ENCODE measurements around the gene PKMYT1. TPM values are rescaled to one million over a fixed set of nuclear protein-coding genes. Genes with fewer than 3 reads are reported as not detected.
"Not testable (repeated sequence)": the region's sequence is repeated elsewhere in the genome, so short reads cannot be mapped to it uniquely, and the experiment has no call there.

Gene PKMYT1
- polyA plus RNA-seq, 1 experiment, result 1.2 TPM

- no peak for DNase-seq (ENCODE audit: low read depth, low spot score)
- no peak for TF ChIP-seq CTCF (IDR thresholded peaks at IDR 0.05; ENCODE audit: low read depth, low read length)
- peaks cover 22% of the 10 kb centered on the region for H3K27me3 ChIP-seq (ENCODE audit: control insufficient read depth, insufficient read depth, low read length)
- no peak overlapping the region for H3K27ac ChIP-seq (ENCODE audit: low read depth, low read length)
- H3K4me3 ChIP-seq (ENCODE audit: low read depth, low read length), result no peak overlapping the region
- no peaks in the 10 kb centered on the region; the same call in 1 of the 2 replicates for H3K9me3 ChIP-seq (ENCODE audit: control insufficient read depth, insufficient read depth, low read length)
- CTCF ChIA-PET, result interaction anchor here (0.8 to 3.7 kb wide), 2 partner anchors 11 to 23 kb away, joined by 3 to 17 read pairs; no protein-coding TSS in a partner anchor
- POLR2A ChIA-PET, result no interaction called here
Measured at GRCh38 chr16:2950353-2950724, 29.9 kb downstream of the PKMYT1 start.

DNA sequence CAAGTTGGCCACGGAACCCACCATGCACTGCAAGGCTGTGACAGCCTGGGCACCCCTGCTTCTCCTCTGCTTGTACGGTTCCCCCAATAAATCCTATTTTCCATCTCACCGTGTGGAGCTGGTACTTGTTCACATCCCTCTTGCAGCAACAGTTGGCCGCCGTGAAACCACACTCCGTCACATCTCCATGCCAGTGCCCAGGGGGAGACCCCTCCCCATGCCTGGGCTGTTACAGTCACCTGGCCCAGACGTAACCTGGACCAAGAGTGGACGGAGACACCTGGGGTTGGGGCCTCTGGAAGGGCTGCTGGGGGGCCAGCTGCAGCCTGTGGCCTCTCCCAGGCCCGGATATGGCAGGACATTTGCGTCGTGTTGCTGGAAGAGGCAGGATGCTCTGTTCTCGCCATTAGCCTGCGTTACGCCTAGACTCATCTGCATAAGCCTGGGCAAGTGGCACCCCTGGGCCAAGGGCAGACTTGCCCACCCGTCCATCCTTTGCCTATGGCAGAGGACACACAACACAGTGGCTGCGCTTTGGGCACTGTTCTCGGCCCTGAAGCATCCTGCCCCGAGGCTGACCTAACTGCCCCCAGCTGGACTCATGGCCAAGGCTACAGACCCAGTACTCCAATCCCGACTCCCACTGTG, 30.4 kb downstream of the PKMYT1 start:
- peaks cover 20% of the 10 kb centered on the region for H3K27me3 ChIP-seq (ENCODE audit: control insufficient read depth, insufficient read depth, low read length)
- no peak overlapping the region for H3K4me3 ChIP-seq (ENCODE audit: low read depth, low read length)
- CTCF ChIA-PET, result interaction anchor here (0.8 to 3.7 kb wide), 2 partner anchors 12 to 22 kb away, joined by 3 to 17 read pairs; no protein-coding TSS in a partner anchor
- no peak overlapping the region for H3K27ac ChIP-seq (ENCODE audit: low read depth, low read length)
- no peaks in the 10 kb centered on the region; the same call in 1 of the 2 replicates for H3K9me3 ChIP-seq (ENCODE audit: control insufficient read depth, insufficient read depth, low read length)
- no peak for TF ChIP-seq CTCF (IDR thresholded peaks at IDR 0.05; ENCODE audit: low read depth, low read length)
- POLR2A ChIA-PET, result no interaction called here
- DNase-seq (ENCODE audit: low read depth, low spot score), result no peak

DNA sequence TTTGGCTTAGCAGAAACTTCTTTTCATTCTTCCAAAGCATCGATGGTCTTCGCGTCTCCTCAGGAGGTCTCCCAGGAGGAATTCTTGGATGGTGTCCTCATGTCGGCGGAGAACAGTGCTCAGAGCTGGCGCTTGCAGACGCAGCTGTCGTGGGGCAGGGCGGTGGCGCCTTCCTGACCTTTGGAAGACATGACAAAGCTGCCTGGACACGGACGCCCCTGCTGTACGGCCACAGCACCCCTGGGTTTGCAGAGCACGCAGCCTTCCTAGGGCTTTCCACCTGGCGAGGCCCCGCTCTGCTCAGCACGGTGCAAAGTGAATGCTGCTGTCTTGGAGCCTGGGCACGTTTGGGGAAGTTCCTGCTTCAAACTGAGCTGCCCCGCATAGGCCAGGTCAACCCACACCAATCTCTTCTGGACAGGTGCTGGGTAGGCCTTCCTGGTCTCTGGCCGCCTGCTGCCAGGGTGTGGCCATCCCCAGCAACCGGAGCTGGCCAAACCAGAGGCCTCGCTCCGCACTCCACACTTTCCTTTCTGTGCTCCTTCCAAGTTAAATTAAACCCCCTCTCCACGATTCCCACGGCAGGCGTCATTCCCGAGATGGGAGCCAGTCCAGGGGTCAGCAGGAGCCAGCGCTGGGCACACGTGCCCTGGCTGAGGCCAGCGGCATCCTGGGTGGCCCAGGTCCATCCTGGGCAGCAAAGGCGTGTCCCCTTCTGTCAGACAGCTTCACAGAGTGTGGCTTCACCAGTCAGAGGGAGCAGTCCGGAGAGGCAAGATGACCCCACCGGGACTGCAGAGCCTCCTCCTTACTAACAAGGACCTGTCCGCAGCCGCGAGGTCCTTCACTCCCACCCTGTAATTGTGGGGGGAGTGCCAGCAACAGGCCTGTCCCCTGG, 31.2 kb downstream of the PKMYT1 start:
- H3K27ac ChIP-seq (ENCODE audit: low read depth, low read length), result no peak overlapping the region
- no peaks in the 10 kb centered on the region; the same call in 1 of the 2 replicates for H3K9me3 ChIP-seq (ENCODE audit: control insufficient read depth, insufficient read depth, low read length)
- DNase-seq (ENCODE audit: low read depth, low spot score), result no peak
- CTCF ChIA-PET, result interaction anchor here (1.0 kb wide), 1 partner anchor 12 kb away, joined by 4 read pairs; no protein-coding TSS in a partner anchor
- no peak for TF ChIP-seq CTCF (IDR thresholded peaks at IDR 0.05; ENCODE audit: low read depth, low read length)
- H3K27me3 ChIP-seq (ENCODE audit: control insufficient read depth, insufficient read depth, low read length), result peaks cover 12% of the 10 kb centered on the region
- no peak overlapping the region for H3K4me3 ChIP-seq (ENCODE audit: low read depth, low read length)
- POLR2A ChIA-PET, result no interaction called here

GRCh38 chr16:2946649-2947048, 33.6 kb downstream of the PKMYT1 start:
- POLR2A ChIA-PET, result no interaction called here
- Histone ChIP-seq H3K9me3 (ENCODE audit: control insufficient read depth, insufficient read depth, low read length) (no peaks in the 10 kb centered on the region; the same call in 1 of the 2 replicates), H3K27me3 (ENCODE audit: control insufficient read depth, insufficient read depth, low read length) (no peaks in the 10 kb centered on the region), H3K4me3 (ENCODE audit: low read depth, low read length) (no peak overlapping the region), H3K27ac (ENCODE audit: low read depth, low read length) (no peak overlapping the region)
- CTCF ChIA-PET, result interaction anchor here (0.9 to 5.3 kb wide), 2 partner anchors 19 to 20 kb away, joined by 3 to 29 read pairs; no protein-coding TSS in a partner anchor
- DNase-seq (ENCODE audit: low read depth, low spot score), result no peak
- no peak for TF ChIP-seq CTCF (IDR thresholded peaks at IDR 0.05; ENCODE audit: low read depth, low read length)

DNA sequence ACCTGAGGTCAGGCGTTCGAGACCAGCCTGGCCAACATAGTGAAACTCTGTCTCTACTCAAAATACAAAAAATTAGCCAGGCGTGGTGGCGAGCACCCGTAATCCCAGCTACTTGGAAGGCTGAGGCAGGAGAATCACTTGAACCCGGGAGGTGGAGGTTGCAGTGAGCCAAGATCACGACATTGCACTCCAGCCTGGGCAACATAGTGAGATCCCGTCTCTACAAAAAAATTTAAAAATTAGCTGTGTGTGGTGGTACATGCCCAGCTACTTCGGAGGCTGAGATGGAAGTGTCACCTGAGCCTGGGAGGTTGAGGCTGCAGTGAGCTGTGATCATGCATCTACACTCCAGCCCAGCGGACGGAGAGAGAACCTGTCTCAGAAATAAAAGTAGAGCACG, 36.5 kb downstream of the PKMYT1 start:
- CTCF ChIA-PET, result interaction anchor here (0.7 to 5.3 kb wide), 2 partner anchors 16 to 63 kb away, joined by 5 to 29 read pairs; no protein-coding TSS in a partner anchor
- H3K4me3 ChIP-seq (ENCODE audit: low read depth, low read length); H3K27me3 ChIP-seq (ENCODE audit: control insufficient read depth, insufficient read depth, low read length); H3K27ac ChIP-seq (ENCODE audit: low read depth, low read length); DNase-seq (ENCODE audit: low read depth, low spot score); H3K9me3 ChIP-seq (ENCODE audit: control insufficient read depth, insufficient read depth, low read length); POLR2A ChIA-PET: not testable (repeated sequence)

Data from AG04450 (cell line).